Kidney (tissue), 14 donors: Measurements from ENCODE around the gene PPP2R3C. TPM values are rescaled to one million over a fixed set of nuclear protein-coding genes. Genes with fewer than 3 reads are reported as not detected.

Experiments
- DNase-seq, 5 donors: peaks; one replicate each; pipeline ENCODE4 v3.0.0-alpha.2; 2013 to 2020
- FAIRE-seq: peaks from 2 replicates; lab custom pipeline; 2012; peaks lifted over from hg19 to GRCh38; lab: Jason Lieb, UNC
- H3K27ac ChIP-seq, 2 donors: one replicate each; pipeline ENCODE4 v1.7.0; 2013; ENCODE audit warnings: low read depth in 2 of 2, low read length in 2 of 2, inconsistent platforms in 1 of 2
- H3K27me3 ChIP-seq: one replicate; pipeline ENCODE4 v1.7.1; 2013; ENCODE audit warnings: low read length, inconsistent platforms; ENCODE audit not compliant: control insufficient read depth, insufficient read depth
- H3K36me3 ChIP-seq, 3 donors: one replicate each; pipeline versions ENCODE4 v1.7.0 to v1.7.1; 2013; ENCODE audit warnings: low read length in 3 of 3, control low read depth in 1 of 3, inconsistent platforms in 1 of 3; ENCODE audit not compliant: insufficient read depth in 3 of 3, control insufficient read depth in 2 of 3
- H3K4me1 ChIP-seq, 3 donors: one replicate each; pipeline versions ENCODE4 v1.7.0 to v1.7.1; 2013; ENCODE audit warnings: low read length in 3 of 3, inconsistent platforms in 1 of 3, low read depth in 1 of 3; ENCODE audit not compliant: control insufficient read depth in 2 of 3, insufficient read depth in 2 of 3
- H3K4me3 ChIP-seq, 3 donors: one replicate each; pipeline versions ENCODE4 v1.7.0 to v1.8.1; 2013; ENCODE audit warnings: low read length in 3 of 3, control low read depth in 1 of 3, inconsistent platforms in 1 of 3
- H3K9ac ChIP-seq, 3 donors: one replicate each; pipeline versions ENCODE4 v1.7.0 to v1.7.1; 2013; ENCODE audit warnings: low read length in 3 of 3, control low read depth in 1 of 3, inconsistent platforms in 1 of 3
- H3K9me3 ChIP-seq, 3 donors: one replicate each; pipeline versions ENCODE4 v1.7.0 to v1.7.1; 2013; ENCODE audit warnings: low read length in 3 of 3, control low read depth in 1 of 3, inconsistent platforms in 1 of 3; ENCODE audit not compliant: control insufficient read depth in 2 of 3, insufficient read depth in 1 of 3
- intact Hi-C: fragments of 100-400 bp; cut with DNase I; formaldehyde crosslinking; loops from one replicate; pipeline ENCODE4 v1.11.1; 2022
- polyA plus RNA-seq: library from polyadenylated mRNA; stranded (reverse); fragments of 350-450 nt; fragmentation: Illumina TruSeq; extraction: RNeasy Lipid Tissue Mini Kit (QIAGEN cat#74804); gene quantifications from one replicate; pipeline ENCODE4 v1.2.3, GENCODE V29; 2014; ENCODE audit warnings: low read depth, low replicate concordance; ENCODE audit not compliant: insufficient read depth
- total RNA-seq: library from RNA; stranded (reverse); fragmentation: NEBNext Ultra II Directional; extraction: Animal tissue kit (Norgen Biotek cat#: 25700); gene quantifications from one replicate; pipeline ENCODE4 v1.2.1, GENCODE V29; 2021
- TF ChIP-seq, protein P1 (sequence below): IDR thresholded peaks from 3 replicates; pipeline ENCODE4 v1.5.1; 2012; ENCODE audit warnings: mild to moderate bottlenecking, moderate library complexity, borderline replicate concordance; ENCODE audit not compliant: insufficient read depth; ENCODE audit errors: extremely low read depth
- donor health status: control.
- donor health status: control.
- donor health status: control.
- donor health status: control.
- donor health status: control.
- donor health status: DM: yes; HTN: yes; CAD: no.
- donor health status: Normal renal cell carcinoma (clear cell type).

The PPP2R3C gene
- total and polyA plus RNA-seq, 2 donors from 2014 or later, result 24.8 to 33.7 TPM

GRCh38 chr14:35116242-35116641 is 5.5 kb downstream of the PPP2R3C start:
- peaks cover 3 to 8% (median 6%) of the 10 kb centered on the region in 3 donors for H3K36me3 ChIP-seq

GRCh38 chr14:35114036-35114435 is 7.8 kb downstream of the PPP2R3C start:
- H3K9me3 ChIP-seq, result no peaks in the 10 kb centered on the region
- no peaks in the 10 kb centered on the region for H3K4me1 ChIP-seq
- H3K9ac ChIP-seq, result no peak overlapping the region
- no peak overlapping the region for H3K4me3 ChIP-seq
- TF ChIP-seq, protein P1, sequence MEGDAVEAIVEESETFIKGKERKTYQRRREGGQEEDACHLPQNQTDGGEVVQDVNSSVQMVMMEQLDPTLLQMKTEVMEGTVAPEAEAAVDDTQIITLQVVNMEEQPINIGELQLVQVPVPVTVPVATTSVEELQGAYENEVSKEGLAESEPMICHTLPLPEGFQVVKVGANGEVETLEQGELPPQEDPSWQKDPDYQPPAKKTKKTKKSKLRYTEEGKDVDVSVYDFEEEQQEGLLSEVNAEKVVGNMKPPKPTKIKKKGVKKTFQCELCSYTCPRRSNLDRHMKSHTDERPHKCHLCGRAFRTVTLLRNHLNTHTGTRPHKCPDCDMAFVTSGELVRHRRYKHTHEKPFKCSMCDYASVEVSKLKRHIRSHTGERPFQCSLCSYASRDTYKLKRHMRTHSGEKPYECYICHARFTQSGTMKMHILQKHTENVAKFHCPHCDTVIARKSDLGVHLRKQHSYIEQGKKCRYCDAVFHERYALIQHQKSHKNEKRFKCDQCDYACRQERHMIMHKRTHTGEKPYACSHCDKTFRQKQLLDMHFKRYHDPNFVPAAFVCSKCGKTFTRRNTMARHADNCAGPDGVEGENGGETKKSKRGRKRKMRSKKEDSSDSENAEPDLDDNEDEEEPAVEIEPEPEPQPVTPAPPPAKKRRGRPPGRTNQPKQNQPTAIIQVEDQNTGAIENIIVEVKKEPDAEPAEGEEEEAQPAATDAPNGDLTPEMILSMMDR, result no peak
- intact Hi-C loops, result no loop called here
- H3K27me3 ChIP-seq, result no peaks in the 10 kb centered on the region
- H3K36me3 ChIP-seq, result peaks cover 11 to 21% (median 16%) of the 10 kb centered on the region in 3 donors
- no peak overlapping the region for H3K27ac ChIP-seq
- DNase-seq (no peak), FAIRE-seq (no peak)

More at GRCh38 chr14:35116242-35116641, 5.5 kb downstream of the PPP2R3C start:
- no peaks in the 10 kb centered on the region for H3K27me3 ChIP-seq
- no peak for FAIRE-seq
- no peak overlapping the region for H3K9ac ChIP-seq
- intact Hi-C loops, result no loop called here
- no peaks in the 10 kb centered on the region for H3K9me3 ChIP-seq
- H3K4me1 ChIP-seq, result peaks cover 0 to 3% (median 0%) of the 10 kb centered on the region in 3 donors
- no peak overlapping the region for H3K4me3 ChIP-seq
- no peak for DNase-seq
- no peak overlapping the region for H3K27ac ChIP-seq
- TF ChIP-seq, protein P1, result no peak

- H3K4me3 ChIP-seq, result no peak overlapping the region
- peaks cover 11 to 21% (median 16%) of the 10 kb centered on the region in 3 donors for H3K36me3 ChIP-seq
- FAIRE-seq (no peak), DNase-seq (no peak)
- H3K4me1 ChIP-seq, result no peaks in the 10 kb centered on the region
- no peaks in the 10 kb centered on the region for H3K9me3 ChIP-seq
- TF ChIP-seq, protein P1, result no peak
- no peaks in the 10 kb centered on the region for H3K27me3 ChIP-seq
- intact Hi-C loops, result no loop called here
- H3K27ac ChIP-seq, result no peak overlapping the region
- H3K9ac ChIP-seq, result no peak overlapping the region
Measured at GRCh38 chr14:35113308-35113950, 8.4 kb downstream of the PPP2R3C start.
